ENCODE measurements around the gene NEURL1B. TPM values are rescaled to one million over a fixed set of nuclear protein-coding genes. Genes with fewer than 3 reads are reported as not detected.
A peak's percentile ranks its signal among the peaks of the same experiment; 100 is the strongest.

The NEURL1B gene
- total RNA-seq, 2 experiments from 2014 or later: 0.08 to 0.16 TPM

- TF ChIP-seq CTCF (IDR thresholded peaks at IDR 0.05): no peak
- Mint-ChIP-seq H3K9me3 (peaks cover 6% of the 10 kb centered on the region), H3K27ac (no peak overlapping the region), H3K36me3 (ENCODE audit: low read depth) (no peaks in the 10 kb centered on the region), H3K4me3 (no peak overlapping the region), H3K27me3 (no peaks in the 10 kb centered on the region), H3K4me1 (ENCODE audit: low read depth) (no peaks in the 10 kb centered on the region)
- H3K36me3 ChIP-seq (ENCODE audit: insufficient read depth, low read length): no peaks in the 10 kb centered on the region
- H3K4me1 ChIP-seq (ENCODE audit: insufficient read depth, low read length): no peaks in the 10 kb centered on the region
- DNase-seq: peak in 1 of 14 experiments; percentile 27
- H3K9me3 ChIP-seq (ENCODE audit: control insufficient read depth in 1 of 2, insufficient read depth in 1 of 2, low read length in 2 of 2): peaks cover 0 to 10% of the 10 kb centered on the region in 2 experiments
- ATAC-seq (ENCODE audit: poor library complexity): no peak
- no peaks in the 10 kb centered on the region for H3K27me3 ChIP-seq (ENCODE audit: control insufficient read depth in 1 of 2, insufficient read depth in 2 of 2, low read length in 2 of 2)
- no peak overlapping the region for H3K4me3 ChIP-seq (ENCODE audit: low read length)
- ChIA-PET CTCF (no interaction called here), POLR2A (no interaction called here)
- no peak overlapping the region for H3K27ac ChIP-seq (ENCODE audit: low read depth in 1 of 2, low read length in 2 of 2)
- intact Hi-C loops (cut with DNase I, micrococcal nuclease): no loop called here
Measured at GRCh38 chr5:172617817-172618216, 23.2 kb upstream of the NEURL1B start.

DNA sequence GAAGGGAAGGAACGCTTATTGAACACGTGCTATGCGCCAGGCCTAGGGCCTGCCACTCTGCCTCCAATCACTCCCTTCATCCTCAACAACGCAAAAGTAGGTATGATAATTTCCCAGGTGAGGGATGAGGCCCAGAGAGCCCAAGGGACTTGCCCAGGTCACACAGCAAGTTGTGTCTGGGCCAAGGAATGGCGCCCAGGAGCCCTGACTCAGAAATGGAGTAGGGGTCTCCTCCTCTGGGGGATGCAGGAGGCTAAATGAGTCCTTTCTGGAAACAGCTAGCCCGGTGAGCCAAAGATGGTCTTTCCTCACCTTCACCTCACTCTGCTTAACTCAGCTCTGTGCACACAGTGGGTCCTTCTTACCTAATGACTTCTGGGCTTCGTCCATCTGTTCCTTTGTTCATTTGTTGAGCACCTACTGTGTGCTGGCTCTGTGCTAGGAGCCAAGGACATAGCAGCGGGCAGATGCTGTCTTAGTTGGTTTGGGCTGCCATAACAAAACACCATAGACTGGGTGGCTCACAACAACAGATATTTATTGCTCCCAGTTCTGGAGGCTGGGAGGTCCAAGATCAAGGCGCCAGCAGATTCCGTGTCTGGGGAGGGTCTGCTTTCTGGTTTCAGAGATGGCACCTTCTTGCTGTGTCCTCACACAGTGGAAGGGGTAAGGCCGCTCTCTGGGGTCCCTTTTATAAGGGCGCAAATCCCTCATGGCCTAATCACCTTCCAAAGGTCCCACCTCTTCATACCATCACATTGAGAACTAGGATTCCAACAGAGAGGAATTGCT, 22.3 kb upstream of the NEURL1B start:
- Mint-ChIP-seq H3K27me3 (no peaks in the 10 kb centered on the region), H3K4me1 (ENCODE audit: low read depth) (no peaks in the 10 kb centered on the region), H3K4me3 (no peak overlapping the region), H3K27ac (no peak overlapping the region), H3K9me3 (no peaks in the 10 kb centered on the region), H3K36me3 (ENCODE audit: low read depth) (no peaks in the 10 kb centered on the region)
- H3K4me1 ChIP-seq (ENCODE audit: insufficient read depth, low read length): no peaks in the 10 kb centered on the region
- no peak overlapping the region for H3K4me3 ChIP-seq (ENCODE audit: low read length)
- H3K27ac ChIP-seq (ENCODE audit: low read depth in 1 of 2, low read length in 2 of 2): no peak overlapping the region
- TF ChIP-seq CTCF (IDR thresholded peaks at IDR 0.05): no peak
- no peak for ATAC-seq (ENCODE audit: poor library complexity)
- ChIA-PET POLR2A (no interaction called here), CTCF (no interaction called here)
- DNase-seq: peak in 1 of 14 experiments; percentile 16
- H3K9me3 ChIP-seq (ENCODE audit: control insufficient read depth in 1 of 2, insufficient read depth in 1 of 2, low read length in 2 of 2): peaks cover 0 to 10% of the 10 kb centered on the region in 2 experiments
- H3K27me3 ChIP-seq (ENCODE audit: control insufficient read depth in 1 of 2, insufficient read depth in 2 of 2, low read length in 2 of 2): no peaks in the 10 kb centered on the region
- intact Hi-C loops (cut with DNase I, micrococcal nuclease): no loop called here
- no peaks in the 10 kb centered on the region for H3K36me3 ChIP-seq (ENCODE audit: insufficient read depth, low read length)

GRCh38 chr5:172620506-172620905, 20.6 kb upstream of the NEURL1B start:
- Mint-ChIP-seq H3K4me1 (ENCODE audit: low read depth) (no peaks in the 10 kb centered on the region), H3K27me3 (no peaks in the 10 kb centered on the region), H3K36me3 (ENCODE audit: low read depth) (no peaks in the 10 kb centered on the region), H3K9me3 (no peaks in the 10 kb centered on the region), H3K4me3 (no peak overlapping the region), H3K27ac (no peak overlapping the region)
- Histone ChIP-seq H3K27me3 (ENCODE audit: control insufficient read depth in 1 of 2, insufficient read depth in 2 of 2, low read length in 2 of 2) (no peaks in the 10 kb centered on the region), H3K4me1 (ENCODE audit: insufficient read depth, low read length) (no peaks in the 10 kb centered on the region), H3K4me3 (ENCODE audit: low read length) (no peak overlapping the region), H3K9me3 (ENCODE audit: control insufficient read depth in 1 of 2, insufficient read depth in 1 of 2, low read length in 2 of 2) (peaks cover 0 to 10% of the 10 kb centered on the region in 2 experiments), H3K27ac (ENCODE audit: low read depth in 1 of 2, low read length in 2 of 2) (no peak overlapping the region), H3K36me3 (ENCODE audit: insufficient read depth, low read length) (no peaks in the 10 kb centered on the region)
- intact Hi-C loops (cut with DNase I, micrococcal nuclease): no loop called here
- DNase-seq (no peak), ATAC-seq (ENCODE audit: poor library complexity) (no peak)
- ChIA-PET POLR2A (no interaction called here), CTCF (no interaction called here)
- TF ChIP-seq CTCF (IDR thresholded peaks at IDR 0.05): no peak
